ENCODE measurements around the gene TMC7. TPM values are rescaled to one million over a fixed set of nuclear protein-coding genes. Genes with fewer than 3 reads are reported as not detected.
A peak's percentile ranks its signal among the peaks of the same experiment; 100 is the strongest.

The TMC7 gene
- total and polyA plus RNA-seq, 2 of the 13 experiments (the other 11 are each of a cell fraction or from before 2014, with no cell fraction given), result 1.2 to 5.1 TPM

DNA sequence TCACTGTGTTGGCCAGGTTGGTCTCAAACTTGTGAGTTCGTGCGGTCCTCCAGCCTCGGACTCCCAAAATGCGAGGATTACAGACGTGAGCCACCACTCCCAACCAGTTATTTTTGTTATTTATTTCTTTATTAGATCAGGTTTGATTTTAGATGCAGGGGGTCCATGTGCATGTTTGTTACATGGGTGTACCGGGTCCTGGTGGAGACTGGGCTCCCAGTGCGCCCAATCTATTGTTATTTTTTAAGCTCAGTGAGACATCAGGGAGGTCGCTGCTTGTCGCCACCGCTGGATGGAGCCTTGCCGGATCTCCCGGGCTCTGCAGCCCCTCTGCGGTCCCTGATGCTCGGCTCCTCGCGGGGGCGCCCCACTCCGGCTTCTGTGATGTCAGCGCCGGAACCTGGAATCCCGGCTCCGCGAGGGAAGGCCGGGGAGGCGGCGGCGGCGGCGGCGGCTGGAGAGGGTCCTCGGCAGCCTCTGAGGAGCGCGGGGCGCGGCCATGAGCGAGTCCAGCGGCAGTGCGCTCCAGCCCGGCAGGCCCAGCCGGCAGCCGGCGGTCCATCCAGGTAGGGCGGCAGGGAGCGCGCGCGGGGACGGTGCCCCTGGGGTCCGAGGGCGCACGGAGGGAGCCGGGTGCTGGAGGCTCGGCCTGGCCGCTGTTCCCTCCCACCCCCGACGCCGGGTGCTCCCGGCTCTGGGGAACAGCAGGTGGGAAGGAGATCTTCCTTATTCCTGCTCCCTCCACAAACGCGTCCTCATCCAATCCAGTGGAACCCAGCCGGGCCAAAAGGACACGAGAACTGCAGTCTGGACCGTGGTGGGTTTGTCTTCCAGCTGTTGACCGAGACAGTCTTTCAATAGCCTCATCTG, at the start of gene TMC7 (continued):
- no peak for TF ChIP-seq FOXO4 (CRISPR knock-in tag; conservative IDR thresholded peaks at IDR 0.05)
- peak; percentile 55 for TF ChIP-seq SP2 (CRISPR knock-in tag; IDR thresholded peaks at IDR 0.05)
- peak; percentile 82 for TF ChIP-seq PPARG (CRISPR knock-in tag; conservative IDR thresholded peaks at IDR 0.05)
- peak; percentile 68; the same call in 1 of the 2 replicates for TF ChIP-seq REL (CRISPR knock-in tag; conservative IDR thresholded peaks at IDR 0.05)
- TF ChIP-seq RFXAP (CRISPR knock-in tag; IDR thresholded peaks at IDR 0.05; ENCODE audit: borderline replicate concordance), result peak; percentile 79; the same call in 1 of the 2 replicates
- no peak for TF ChIP-seq ZNF367 (CRISPR knock-in tag; IDR thresholded peaks at IDR 0.05; ENCODE audit: borderline replicate concordance)
- no peak for TF ChIP-seq ZNF430 (CRISPR knock-in tag; IDR thresholded peaks at IDR 0.05)
- TF ChIP-seq ZNF350 (CRISPR knock-in tag; IDR thresholded peaks at IDR 0.05; ENCODE audit: borderline replicate concordance, low read depth), result peak; percentile 85
- TF ChIP-seq LBX2 (CRISPR knock-in tag; IDR thresholded peaks at IDR 0.05; ENCODE audit: borderline replicate concordance), result no peak; the same call in 1 of the 2 replicates
- TF ChIP-seq ZNF564 (CRISPR knock-in tag; IDR thresholded peaks at IDR 0.05), result no peak
- TF ChIP-seq ZSCAN9 (CRISPR knock-in tag; IDR thresholded peaks at IDR 0.05; ENCODE audit: borderline replicate concordance), result peak; percentile 78; the same call in 1 of the 2 replicates
- TF ChIP-seq, protein P1, sequence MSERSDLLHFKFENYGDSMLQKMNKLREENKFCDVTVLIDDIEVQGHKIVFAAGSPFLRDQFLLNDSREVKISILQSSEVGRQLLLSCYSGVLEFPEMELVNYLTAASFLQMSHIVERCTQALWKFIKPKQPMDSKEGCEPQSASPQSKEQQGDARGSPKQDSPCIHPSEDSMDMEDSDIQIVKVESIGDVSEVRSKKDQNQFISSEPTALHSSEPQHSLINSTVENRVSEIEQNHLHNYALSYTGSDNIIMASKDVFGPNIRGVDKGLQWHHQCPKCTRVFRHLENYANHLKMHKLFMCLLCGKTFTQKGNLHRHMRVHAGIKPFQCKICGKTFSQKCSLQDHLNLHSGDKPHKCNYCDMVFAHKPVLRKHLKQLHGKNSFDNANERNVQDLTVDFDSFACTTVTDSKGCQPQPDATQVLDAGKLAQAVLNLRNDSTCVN (CRISPR knock-in tag; IDR thresholded peaks at IDR 0.05; ENCODE audit: borderline replicate concordance), result 0 out of 2 replicates have a peak, but pooled peaks have one; percentile 49
- TF ChIP-seq ELK4 (CRISPR knock-in tag; IDR thresholded peaks at IDR 0.05; ENCODE audit: borderline replicate concordance), result no peak
- TF ChIP-seq ZSCAN22 (CRISPR knock-in tag; IDR thresholded peaks at IDR 0.05), result peak; percentile 59; the same call in 1 of the 2 replicates
- no peak; the same call in 1 of the 2 replicates for TF ChIP-seq TRIM24 (CRISPR knock-in tag; IDR thresholded peaks at IDR 0.05)
- TF ChIP-seq JDP2 (CRISPR knock-in tag; IDR thresholded peaks at IDR 0.05; ENCODE audit: borderline replicate concordance), result no peak
- TF ChIP-seq ADNP (CRISPR knock-in tag; IDR thresholded peaks at IDR 0.05), result 0 out of 2 replicates have a peak, but pooled peaks have one; percentile 23
- no peak for TF ChIP-seq NCOR1 (IDR thresholded peaks at IDR 0.05; ENCODE audit: borderline replicate concordance, low read length)
- peak; percentile 88 for TF ChIP-seq AKAP8 (CRISPR knock-in tag; IDR thresholded peaks at IDR 0.05)
- TF ChIP-seq GMEB2 (CRISPR knock-in tag; IDR thresholded peaks at IDR 0.05; ENCODE audit: low read depth), result no peak
- peak; percentile 55 for TF ChIP-seq U2AF1 (optimal IDR thresholded peaks at IDR 0.05; ENCODE audit: low read depth, low read length)
- TF ChIP-seq CHCHD3 (CRISPR knock-in tag; IDR thresholded peaks at IDR 0.05), result no peak
- TF ChIP-seq IKZF4 (CRISPR knock-in tag; IDR thresholded peaks at IDR 0.05; ENCODE audit: borderline replicate concordance, low read depth, not compliant biosample characterization), result peak; percentile 87
